ENCODE data around the gene CCDC102A. TPM values are rescaled to one million over a fixed set of nuclear protein-coding genes. Genes with fewer than 3 reads are reported as not detected.

CCDC102A gene
- total and polyA plus RNA-seq, 2 of the 13 experiments (the other 11 are each of a cell fraction or from before 2014, with no cell fraction given), result 2.1 to 2.8 TPM

DNA sequence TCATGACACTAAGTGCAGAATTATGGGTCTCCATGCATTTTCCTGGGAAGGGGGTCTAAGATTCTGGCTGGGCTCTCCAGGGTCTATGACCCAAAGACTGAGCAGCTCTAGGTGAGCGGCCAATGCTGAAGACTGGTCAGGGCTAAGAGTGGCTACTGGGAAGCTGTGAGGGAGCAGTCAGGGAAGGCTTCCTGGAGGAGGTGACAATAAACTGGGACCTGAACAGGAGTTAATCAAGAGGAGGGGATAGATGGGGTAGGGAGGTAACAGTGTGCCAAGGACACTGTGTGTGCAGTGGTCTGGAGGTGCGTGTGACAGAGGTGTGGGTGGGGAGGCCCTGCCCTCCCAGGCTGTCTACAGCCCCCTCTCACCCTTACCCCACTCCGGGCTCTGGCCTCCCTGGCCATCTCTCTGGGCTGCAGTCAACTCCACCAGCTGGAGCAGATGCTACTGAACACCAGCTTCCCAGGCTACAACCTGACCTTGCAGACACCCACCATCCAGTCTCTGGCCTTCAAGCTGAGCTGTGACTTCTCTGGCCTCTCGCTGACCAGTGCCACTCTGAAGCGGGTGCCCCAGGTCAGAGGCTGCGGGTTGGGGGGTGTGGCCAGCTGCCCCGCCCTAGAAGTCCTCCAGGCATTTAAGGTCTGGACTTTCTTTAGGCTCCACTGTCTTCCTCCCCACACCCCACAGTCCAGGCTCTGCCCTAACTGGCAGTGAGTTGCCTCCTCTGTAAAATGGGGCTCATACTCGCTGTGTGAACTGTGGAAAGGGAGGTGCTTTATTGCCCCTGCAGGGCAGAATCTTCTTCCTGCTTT, 26.5 kb upstream of the CCDC102A start (continued):
- TF ChIP-seq, protein P1, sequence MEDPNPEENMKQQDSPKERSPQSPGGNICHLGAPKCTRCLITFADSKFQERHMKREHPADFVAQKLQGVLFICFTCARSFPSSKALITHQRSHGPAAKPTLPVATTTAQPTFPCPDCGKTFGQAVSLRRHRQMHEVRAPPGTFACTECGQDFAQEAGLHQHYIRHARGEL (CRISPR knock-in tag; IDR thresholded peaks at IDR 0.05), result no peak
- TF ChIP-seq MTF2 (CRISPR knock-in tag; IDR thresholded peaks at IDR 0.05; ENCODE audit: borderline replicate concordance) (0 out of 2 replicates have a peak, but pooled peaks have one; percentile 37), ZBTB7B (CRISPR knock-in tag; IDR thresholded peaks at IDR 0.05) (no peak), MBD4 (IDR thresholded peaks at IDR 0.05; ENCODE audit: borderline replicate concordance, low read length) (no peak), SCMH1 (CRISPR knock-in tag; IDR thresholded peaks at IDR 0.05; ENCODE audit: borderline replicate concordance) (no peak), ETV5 (CRISPR knock-in tag; IDR thresholded peaks at IDR 0.05; ENCODE audit: borderline replicate concordance) (no peak), DBP (CRISPR knock-in tag; IDR thresholded peaks at IDR 0.05; ENCODE audit: not compliant biosample characterization) (no peak), E2F2 (CRISPR knock-in tag; IDR thresholded peaks at IDR 0.05; ENCODE audit: borderline replicate concordance) (no peak), ELF3 (CRISPR knock-in tag; IDR thresholded peaks at IDR 0.05) (no peak), MED8 (CRISPR knock-in tag; IDR thresholded peaks at IDR 0.05; ENCODE audit: insufficient replicate concordance) (no peak), CEBPB (IDR thresholded peaks at IDR 0.05; ENCODE audit: borderline replicate concordance, low read depth, low read length) (no peak), ZMYM3 (CRISPR knock-in tag; IDR thresholded peaks at IDR 0.05) (peak; percentile 22; the same call in 1 of the 2 replicates)
- TF ChIP-seq, protein P2, sequence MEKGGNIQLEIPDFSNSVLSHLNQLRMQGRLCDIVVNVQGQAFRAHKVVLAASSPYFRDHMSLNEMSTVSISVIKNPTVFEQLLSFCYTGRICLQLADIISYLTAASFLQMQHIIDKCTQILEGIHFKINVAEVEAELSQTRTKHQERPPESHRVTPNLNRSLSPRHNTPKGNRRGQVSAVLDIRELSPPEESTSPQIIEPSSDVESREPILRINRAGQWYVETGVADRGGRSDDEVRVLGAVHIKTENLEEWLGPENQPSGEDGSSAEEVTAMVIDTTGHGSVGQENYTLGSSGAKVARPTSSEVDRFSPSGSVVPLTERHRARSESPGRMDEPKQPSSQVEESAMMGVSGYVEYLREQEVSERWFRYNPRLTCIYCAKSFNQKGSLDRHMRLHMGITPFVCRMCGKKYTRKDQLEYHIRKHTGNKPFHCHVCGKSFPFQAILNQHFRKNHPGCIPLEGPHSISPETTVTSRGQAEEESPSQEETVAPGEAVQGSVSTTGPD (CRISPR knock-in tag; IDR thresholded peaks at IDR 0.05), result no peak
- TF ChIP-seq, protein P3, sequence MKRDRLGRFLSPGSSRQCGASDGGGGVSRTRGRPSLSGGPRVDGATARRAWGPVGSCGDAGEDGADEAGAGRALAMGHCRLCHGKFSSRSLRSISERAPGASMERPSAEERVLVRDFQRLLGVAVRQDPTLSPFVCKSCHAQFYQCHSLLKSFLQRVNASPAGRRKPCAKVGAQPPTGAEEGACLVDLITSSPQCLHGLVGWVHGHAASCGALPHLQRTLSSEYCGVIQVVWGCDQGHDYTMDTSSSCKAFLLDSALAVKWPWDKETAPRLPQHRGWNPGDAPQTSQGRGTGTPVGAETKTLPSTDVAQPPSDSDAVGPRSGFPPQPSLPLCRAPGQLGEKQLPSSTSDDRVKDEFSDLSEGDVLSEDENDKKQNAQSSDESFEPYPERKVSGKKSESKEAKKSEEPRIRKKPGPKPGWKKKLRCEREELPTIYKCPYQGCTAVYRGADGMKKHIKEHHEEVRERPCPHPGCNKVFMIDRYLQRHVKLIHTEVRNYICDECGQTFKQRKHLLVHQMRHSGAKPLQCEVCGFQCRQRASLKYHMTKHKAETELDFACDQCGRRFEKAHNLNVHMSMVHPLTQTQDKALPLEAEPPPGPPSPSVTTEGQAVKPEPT (CRISPR knock-in tag; IDR thresholded peaks at IDR 0.05; ENCODE audit: low read depth), result no peak
- TF ChIP-seq, protein P4, sequence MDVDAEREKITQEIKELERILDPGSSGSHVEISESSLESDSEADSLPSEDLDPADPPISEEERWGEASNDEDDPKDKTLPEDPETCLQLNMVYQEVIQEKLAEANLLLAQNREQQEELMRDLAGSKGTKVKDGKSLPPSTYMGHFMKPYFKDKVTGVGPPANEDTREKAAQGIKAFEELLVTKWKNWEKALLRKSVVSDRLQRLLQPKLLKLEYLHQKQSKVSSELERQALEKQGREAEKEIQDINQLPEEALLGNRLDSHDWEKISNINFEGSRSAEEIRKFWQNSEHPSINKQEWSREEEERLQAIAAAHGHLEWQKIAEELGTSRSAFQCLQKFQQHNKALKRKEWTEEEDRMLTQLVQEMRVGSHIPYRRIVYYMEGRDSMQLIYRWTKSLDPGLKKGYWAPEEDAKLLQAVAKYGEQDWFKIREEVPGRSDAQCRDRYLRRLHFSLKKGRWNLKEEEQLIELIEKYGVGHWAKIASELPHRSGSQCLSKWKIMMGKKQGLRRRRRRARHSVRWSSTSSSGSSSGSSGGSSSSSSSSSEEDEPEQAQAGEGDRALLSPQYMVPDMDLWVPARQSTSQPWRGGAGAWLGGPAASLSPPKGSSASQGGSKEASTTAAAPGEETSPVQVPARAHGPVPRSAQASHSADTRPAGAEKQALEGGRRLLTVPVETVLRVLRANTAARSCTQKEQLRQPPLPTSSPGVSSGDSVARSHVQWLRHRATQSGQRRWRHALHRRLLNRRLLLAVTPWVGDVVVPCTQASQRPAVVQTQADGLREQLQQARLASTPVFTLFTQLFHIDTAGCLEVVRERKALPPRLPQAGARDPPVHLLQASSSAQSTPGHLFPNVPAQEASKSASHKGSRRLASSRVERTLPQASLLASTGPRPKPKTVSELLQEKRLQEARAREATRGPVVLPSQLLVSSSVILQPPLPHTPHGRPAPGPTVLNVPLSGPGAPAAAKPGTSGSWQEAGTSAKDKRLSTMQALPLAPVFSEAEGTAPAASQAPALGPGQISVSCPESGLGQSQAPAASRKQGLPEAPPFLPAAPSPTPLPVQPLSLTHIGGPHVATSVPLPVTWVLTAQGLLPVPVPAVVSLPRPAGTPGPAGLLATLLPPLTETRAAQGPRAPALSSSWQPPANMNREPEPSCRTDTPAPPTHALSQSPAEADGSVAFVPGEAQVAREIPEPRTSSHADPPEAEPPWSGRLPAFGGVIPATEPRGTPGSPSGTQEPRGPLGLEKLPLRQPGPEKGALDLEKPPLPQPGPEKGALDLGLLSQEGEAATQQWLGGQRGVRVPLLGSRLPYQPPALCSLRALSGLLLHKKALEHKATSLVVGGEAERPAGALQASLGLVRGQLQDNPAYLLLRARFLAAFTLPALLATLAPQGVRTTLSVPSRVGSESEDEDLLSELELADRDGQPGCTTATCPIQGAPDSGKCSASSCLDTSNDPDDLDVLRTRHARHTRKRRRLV (CRISPR knock-in tag; IDR thresholded peaks at IDR 0.05), result no peak
- TF ChIP-seq, protein P5, sequence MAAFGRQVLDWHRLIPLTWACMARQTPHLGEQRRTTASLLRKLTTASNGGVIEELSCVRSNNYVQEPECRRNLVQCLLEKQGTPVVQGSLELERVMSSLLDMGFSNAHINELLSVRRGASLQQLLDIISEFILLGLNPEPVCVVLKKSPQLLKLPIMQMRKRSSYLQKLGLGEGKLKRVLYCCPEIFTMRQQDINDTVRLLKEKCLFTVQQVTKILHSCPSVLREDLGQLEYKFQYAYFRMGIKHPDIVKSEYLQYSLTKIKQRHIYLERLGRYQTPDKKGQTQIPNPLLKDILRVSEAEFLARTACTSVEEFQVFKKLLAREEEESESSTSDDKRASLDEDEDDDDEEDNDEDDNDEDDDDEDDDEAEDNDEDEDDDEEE (CRISPR knock-in tag; IDR thresholded peaks at IDR 0.05), result no peak

Measured in HepG2 (cell line).